ENCODE results near the gene FAM118B.

FAM118B gene

DNA sequence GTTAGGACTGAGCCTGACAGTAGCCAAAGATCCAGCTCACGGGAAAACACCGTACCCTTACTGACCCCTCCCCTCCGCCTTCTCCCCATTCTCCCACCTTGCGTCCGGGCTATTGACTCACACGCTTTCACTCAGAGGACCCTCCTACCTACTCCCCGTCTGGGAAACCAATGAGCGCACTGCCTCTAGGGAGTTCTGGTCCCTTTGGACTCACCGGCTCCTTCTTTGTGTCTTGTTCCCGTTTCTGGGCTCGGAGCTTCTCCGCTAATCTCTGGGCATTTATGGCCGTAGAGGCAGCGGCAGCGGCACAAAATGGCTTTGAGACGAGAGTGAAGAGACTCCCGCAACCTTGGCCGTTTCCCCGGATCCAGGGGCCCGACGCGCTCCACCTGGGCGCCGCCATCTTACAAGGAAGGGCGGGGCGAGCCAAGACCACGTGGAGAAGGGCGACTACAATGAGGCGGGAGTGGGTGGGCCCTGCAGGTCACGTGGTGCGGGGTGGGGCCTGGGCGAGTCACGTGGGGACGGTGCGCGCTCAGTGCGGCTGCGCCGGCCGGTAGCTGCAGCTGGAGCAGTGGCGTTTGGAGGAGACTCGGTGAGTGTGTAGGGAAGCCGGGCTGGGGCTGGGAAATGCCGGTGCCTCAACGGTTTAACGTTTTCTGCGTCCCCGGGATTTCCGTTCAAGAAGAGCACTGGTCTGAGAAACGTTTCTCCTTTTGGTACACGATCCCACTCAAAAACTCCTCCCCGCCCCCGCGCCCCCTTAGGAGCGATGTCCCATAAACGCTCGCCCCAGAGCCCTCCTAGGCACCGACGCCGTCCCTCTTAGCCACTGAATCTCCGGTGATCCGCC, at the start of gene FAM118B, which contains the start of gene RPUSD4:
FAM118B (plus strand) TSS at position 547 of the 853 bp plus-strand sequence. CDS start 23,220 bp downstream, outside the sequence.
RPUSD4 (minus strand) TSS at position 415 of the 853 bp plus-strand sequence; CDS start at position 403, 12 bp downstream.
- peak within 1 kb of the TSS; percentile 73 for H3K4me3 ChIP-seq (ENCODE audit: low read depth, low read length, poor library complexity, severe bottlenecking)
- no peak within 1 kb of the TSS for H2AFZ ChIP-seq (ENCODE audit: low read length)
- TF ChIP-seq EZH2 (IDR thresholded peaks at IDR 0.05; ENCODE audit: borderline replicate concordance, low read length): no peak
- TF ChIP-seq, protein P1, sequence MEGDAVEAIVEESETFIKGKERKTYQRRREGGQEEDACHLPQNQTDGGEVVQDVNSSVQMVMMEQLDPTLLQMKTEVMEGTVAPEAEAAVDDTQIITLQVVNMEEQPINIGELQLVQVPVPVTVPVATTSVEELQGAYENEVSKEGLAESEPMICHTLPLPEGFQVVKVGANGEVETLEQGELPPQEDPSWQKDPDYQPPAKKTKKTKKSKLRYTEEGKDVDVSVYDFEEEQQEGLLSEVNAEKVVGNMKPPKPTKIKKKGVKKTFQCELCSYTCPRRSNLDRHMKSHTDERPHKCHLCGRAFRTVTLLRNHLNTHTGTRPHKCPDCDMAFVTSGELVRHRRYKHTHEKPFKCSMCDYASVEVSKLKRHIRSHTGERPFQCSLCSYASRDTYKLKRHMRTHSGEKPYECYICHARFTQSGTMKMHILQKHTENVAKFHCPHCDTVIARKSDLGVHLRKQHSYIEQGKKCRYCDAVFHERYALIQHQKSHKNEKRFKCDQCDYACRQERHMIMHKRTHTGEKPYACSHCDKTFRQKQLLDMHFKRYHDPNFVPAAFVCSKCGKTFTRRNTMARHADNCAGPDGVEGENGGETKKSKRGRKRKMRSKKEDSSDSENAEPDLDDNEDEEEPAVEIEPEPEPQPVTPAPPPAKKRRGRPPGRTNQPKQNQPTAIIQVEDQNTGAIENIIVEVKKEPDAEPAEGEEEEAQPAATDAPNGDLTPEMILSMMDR (IDR thresholded peaks at IDR 0.05; ENCODE audit: low read length): no peak
- peak within 1 kb of the TSS; percentile 69 for H3K9ac ChIP-seq (ENCODE audit: low read length)
- peak within 1 kb of the TSS; percentile 96 for H3K4me2 ChIP-seq (ENCODE audit: low read length)
- no peaks in the 10 kb centered on the region for H3F3A ChIP-seq (ENCODE audit: insufficient read depth, low read length)
- peaks cover 18% of the 10 kb centered on the region; the same call in 1 of the 2 replicates for H3K79me2 ChIP-seq (ENCODE audit: insufficient read depth, low read length)
- H4K20me1 ChIP-seq (ENCODE audit: insufficient read depth, low read length): no peaks in the 10 kb centered on the region
- no peaks in the 10 kb centered on the region for H3K27me3 ChIP-seq (ENCODE audit: insufficient read depth, low read length)
- H3K9me2 ChIP-seq (ENCODE audit: low read depth, low read length): no peaks in the 10 kb centered on the region
- no peak within 1 kb of the TSS for H3K27ac ChIP-seq (ENCODE audit: low read depth, low read length, poor library complexity, severe bottlenecking)
- peaks cover 24% of the 10 kb centered on the region for H3K4me1 ChIP-seq (ENCODE audit: insufficient read depth, low read length, severe bottlenecking)
- H3K9me3 ChIP-seq (ENCODE audit: low read length): no peaks in the 10 kb centered on the region
- H3K36me3 ChIP-seq (ENCODE audit: insufficient read depth, low read length): peaks cover 21% of the 10 kb centered on the region

DNA sequence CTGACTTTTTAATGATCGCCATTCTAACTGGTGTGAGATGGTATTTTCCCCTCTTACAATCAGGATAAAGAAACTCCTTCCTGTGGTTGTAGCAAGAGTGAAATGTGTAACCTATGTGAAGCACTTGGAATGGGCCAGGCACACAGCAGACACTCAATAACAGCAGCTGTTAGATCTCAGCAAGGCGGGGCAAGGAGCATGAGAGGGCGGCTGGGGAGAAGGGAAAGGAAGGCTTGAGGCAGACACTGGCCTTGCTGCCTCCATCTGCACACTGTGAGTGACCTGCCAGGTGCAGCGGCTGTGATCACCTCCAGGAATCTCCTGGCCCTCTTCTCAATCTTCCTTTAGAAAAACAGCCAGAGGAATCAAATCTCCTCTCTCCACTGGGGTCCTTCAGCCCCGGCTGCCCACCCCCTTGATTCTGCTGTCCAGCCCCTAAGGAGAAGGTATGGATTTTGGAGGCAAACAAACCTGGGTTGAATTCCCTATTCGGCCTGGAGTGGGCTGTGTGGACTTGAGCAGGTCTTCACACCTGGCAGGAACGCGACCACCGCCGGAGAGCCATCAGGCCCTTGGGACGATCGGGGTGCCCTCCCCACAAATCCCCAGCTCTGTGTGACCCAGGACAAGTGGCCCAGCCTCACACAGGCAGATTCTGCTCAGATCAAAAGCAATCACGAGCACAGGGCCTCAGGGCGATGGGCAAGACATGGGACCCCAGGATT, 49.1 kb upstream of the FAM118B start:
- no peaks in the 10 kb centered on the region for H3K9me3 ChIP-seq (ENCODE audit: low read length)
- no peaks in the 10 kb centered on the region for H3K27me3 ChIP-seq (ENCODE audit: insufficient read depth, low read length)
- H3K79me2 ChIP-seq (ENCODE audit: insufficient read depth, low read length): no peaks in the 10 kb centered on the region
- no peak overlapping the region for H3K27ac ChIP-seq (ENCODE audit: low read depth, low read length, poor library complexity, severe bottlenecking)
- H3K4me3 ChIP-seq (ENCODE audit: low read depth, low read length, poor library complexity, severe bottlenecking): no peak overlapping the region
- H4K20me1 ChIP-seq (ENCODE audit: insufficient read depth, low read length): no peaks in the 10 kb centered on the region
- H3K9me2 ChIP-seq (ENCODE audit: low read depth, low read length): no peaks in the 10 kb centered on the region
- H3K9ac ChIP-seq (ENCODE audit: low read length): no peak overlapping the region
- no peaks in the 10 kb centered on the region for H3K36me3 ChIP-seq (ENCODE audit: insufficient read depth, low read length)
- no peak for TF ChIP-seq EZH2 (IDR thresholded peaks at IDR 0.05; ENCODE audit: borderline replicate concordance, low read length)
- TF ChIP-seq, protein P1 (IDR thresholded peaks at IDR 0.05; ENCODE audit: low read length): no peak
- H3K4me2 ChIP-seq (ENCODE audit: low read length): no peak overlapping the region
- no peaks in the 10 kb centered on the region for H3F3A ChIP-seq (ENCODE audit: insufficient read depth, low read length)
- no peak overlapping the region for H2AFZ ChIP-seq (ENCODE audit: low read length)
- no peaks in the 10 kb centered on the region for H3K4me1 ChIP-seq (ENCODE audit: insufficient read depth, low read length, severe bottlenecking)

DNA sequence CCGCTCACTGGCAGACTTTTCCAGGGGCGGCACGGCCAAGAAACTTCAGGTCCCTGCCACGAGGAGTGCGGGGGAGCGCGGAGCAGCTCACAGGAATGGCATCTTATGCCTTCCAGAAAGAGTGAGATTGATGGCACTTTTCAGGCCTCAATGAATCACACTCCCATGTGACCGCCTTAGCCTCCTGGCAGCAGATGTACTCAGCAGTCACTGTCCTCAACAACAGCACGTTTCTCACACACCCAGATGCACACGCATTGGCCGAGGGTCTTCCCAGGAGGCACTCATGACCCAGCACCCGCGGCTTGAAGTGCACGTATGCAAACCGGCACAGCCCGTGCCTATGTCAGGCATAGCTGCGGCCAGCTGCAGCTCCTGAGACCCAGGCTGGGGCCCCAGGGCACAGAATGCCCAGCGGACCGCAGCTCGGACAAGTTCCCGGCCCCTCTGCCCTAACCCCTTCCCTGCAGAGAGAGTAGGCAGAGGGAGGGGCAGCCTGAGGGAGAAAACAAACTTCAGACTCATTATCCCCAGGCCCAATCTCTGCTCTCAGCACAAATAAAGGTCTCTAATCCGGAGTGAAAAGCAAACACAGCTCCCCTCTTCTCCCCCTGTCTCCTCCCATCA, 48.4 kb upstream of the FAM118B start:
- H3F3A ChIP-seq (ENCODE audit: insufficient read depth, low read length): no peaks in the 10 kb centered on the region
- no peaks in the 10 kb centered on the region for H3K27me3 ChIP-seq (ENCODE audit: insufficient read depth, low read length)
- no peak overlapping the region for H3K27ac ChIP-seq (ENCODE audit: low read depth, low read length, poor library complexity, severe bottlenecking)
- no peaks in the 10 kb centered on the region for H3K4me1 ChIP-seq (ENCODE audit: insufficient read depth, low read length, severe bottlenecking)
- no peaks in the 10 kb centered on the region for H3K79me2 ChIP-seq (ENCODE audit: insufficient read depth, low read length)
- no peak overlapping the region for H3K4me2 ChIP-seq (ENCODE audit: low read length)
- no peaks in the 10 kb centered on the region for H3K9me3 ChIP-seq (ENCODE audit: low read length)
- H3K9ac ChIP-seq (ENCODE audit: low read length): no peak overlapping the region
- TF ChIP-seq EZH2 (IDR thresholded peaks at IDR 0.05; ENCODE audit: borderline replicate concordance, low read length): no peak
- no peaks in the 10 kb centered on the region for H4K20me1 ChIP-seq (ENCODE audit: insufficient read depth, low read length)
- H3K4me3 ChIP-seq (ENCODE audit: low read depth, low read length, poor library complexity, severe bottlenecking): no peak overlapping the region
- no peaks in the 10 kb centered on the region for H3K36me3 ChIP-seq (ENCODE audit: insufficient read depth, low read length)
- no peak overlapping the region for H2AFZ ChIP-seq (ENCODE audit: low read length)
- H3K9me2 ChIP-seq (ENCODE audit: low read depth, low read length): no peaks in the 10 kb centered on the region
